ENCODE data around the gene NPM3. TPM values are rescaled to one million over a fixed set of nuclear protein-coding genes. Genes with fewer than 3 reads are reported as not detected.

Gene NPM3
- total and polyA plus RNA-seq, 8 donors, result 13.2 to 23.3 (median 18.1) TPM

DNA sequence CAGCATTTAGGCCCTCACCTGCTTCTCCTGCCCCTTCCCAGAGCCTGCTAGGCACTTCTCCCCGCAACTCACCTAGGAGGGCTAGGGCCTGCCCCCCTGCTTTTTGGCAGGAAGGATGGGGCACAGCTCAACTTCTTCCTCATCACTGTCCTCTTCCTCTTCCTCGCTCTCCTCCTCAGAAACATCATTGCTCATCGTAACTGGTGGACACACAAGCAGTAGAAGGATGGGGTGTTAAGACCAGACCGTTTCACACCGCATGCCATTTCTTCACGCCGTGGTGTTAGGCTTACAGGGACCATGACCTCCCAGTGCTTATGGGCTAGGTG lies 1.6 kb downstream of the NPM3 start:
- 74 to 81% methylated on average over 7 of the region's 7 CpGs for WGBS, 2 donors
- H3K4me1 ChIP-seq, result peaks cover 3 to 19% (median 16%) of the 10 kb centered on the region in 3 donors
- H3K9me3 ChIP-seq, result no peaks in the 10 kb centered on the region
- H3K4me3 ChIP-seq, result no peak overlapping the region
- FAIRE-seq, result no peak
- ATAC-seq, result no peak
- TF ChIP-seq, protein P1, sequence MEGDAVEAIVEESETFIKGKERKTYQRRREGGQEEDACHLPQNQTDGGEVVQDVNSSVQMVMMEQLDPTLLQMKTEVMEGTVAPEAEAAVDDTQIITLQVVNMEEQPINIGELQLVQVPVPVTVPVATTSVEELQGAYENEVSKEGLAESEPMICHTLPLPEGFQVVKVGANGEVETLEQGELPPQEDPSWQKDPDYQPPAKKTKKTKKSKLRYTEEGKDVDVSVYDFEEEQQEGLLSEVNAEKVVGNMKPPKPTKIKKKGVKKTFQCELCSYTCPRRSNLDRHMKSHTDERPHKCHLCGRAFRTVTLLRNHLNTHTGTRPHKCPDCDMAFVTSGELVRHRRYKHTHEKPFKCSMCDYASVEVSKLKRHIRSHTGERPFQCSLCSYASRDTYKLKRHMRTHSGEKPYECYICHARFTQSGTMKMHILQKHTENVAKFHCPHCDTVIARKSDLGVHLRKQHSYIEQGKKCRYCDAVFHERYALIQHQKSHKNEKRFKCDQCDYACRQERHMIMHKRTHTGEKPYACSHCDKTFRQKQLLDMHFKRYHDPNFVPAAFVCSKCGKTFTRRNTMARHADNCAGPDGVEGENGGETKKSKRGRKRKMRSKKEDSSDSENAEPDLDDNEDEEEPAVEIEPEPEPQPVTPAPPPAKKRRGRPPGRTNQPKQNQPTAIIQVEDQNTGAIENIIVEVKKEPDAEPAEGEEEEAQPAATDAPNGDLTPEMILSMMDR (IDR thresholded peaks at IDR 0.05), result no peak
- no peak overlapping the region for H3K27ac ChIP-seq
- intact Hi-C loops (cut with DNase I), result loop anchor here in 1 of 3 donors (5.0 to 10.0 kb wide), 2 partner anchors 179 to 567 kb away; no protein-coding TSS in a partner anchor
- H3K27me3 ChIP-seq, result no peaks in the 10 kb centered on the region
- H3K36me3 ChIP-seq, result peaks cover 0 to 16% (median 6%) of the 10 kb centered on the region in 3 donors
- no peak for DNase-seq

DNA sequence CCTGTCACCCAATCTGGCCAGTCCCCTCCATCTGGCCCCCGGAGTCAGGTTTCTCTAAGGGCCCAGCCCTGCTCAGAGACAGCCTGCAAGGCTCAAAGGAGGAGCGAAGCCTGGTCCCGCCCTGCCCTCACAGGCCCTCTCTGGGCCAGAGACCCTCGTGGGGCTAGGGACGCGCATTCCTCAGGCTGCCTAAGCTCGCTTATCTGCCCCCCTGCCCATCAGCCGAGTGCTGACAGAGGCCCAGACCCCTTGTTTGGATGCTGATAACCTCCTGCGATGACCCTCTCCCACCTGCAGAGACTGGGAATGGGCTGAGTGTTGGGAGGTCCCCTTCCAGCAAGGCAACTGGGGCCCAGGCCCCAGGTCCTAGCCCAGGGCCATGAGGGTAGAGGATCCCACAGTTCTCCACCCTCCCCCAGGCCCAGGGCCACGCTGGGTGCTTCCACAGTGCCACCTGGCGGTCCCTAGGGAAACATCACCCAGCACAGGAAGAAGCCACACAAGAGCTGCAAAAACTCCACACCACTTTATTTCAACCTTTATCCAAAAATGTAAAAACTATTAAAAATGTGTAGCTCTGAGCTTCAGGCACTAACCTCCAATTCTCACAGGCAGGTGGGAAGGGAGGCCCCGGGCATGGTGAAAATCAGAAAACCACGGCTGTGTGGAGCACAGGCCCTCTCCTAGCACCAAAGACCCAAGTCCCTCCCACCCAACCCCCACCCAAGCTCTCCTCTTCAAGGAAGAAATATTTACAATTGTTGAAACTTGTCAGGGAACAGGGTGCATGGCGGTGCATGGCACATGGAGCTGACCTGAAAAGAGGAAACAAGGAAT lies 2.2 kb downstream of the NPM3 start:
- TF ChIP-seq, protein P1 (IDR thresholded peaks at IDR 0.05), result peak; percentile 85 to 91 (median 88)
- 49 to 52% methylated on average over 14 of the region's 14 CpGs for WGBS, 2 donors
- Histone ChIP-seq H3K9me3 (no peaks in the 10 kb centered on the region), H3K27me3 (peaks cover 0 to 3% (median 1%) of the 10 kb centered on the region in 4 donors), H3K4me3 (no peak overlapping the region), H3K4me1 (peaks cover 3 to 20% (median 19%) of the 10 kb centered on the region in 3 donors), H3K36me3 (peaks cover 0 to 12% (median 0%) of the 10 kb centered on the region in 3 donors), H3K27ac (no peak overlapping the region)
- FAIRE-seq, result no peak
- peak; percentile 43 to 88 (median 70) for DNase-seq
- peak; percentile 57 to 67 (median 64) for ATAC-seq
- intact Hi-C loops (cut with DNase I), result loop anchor here in 1 of 3 donors (5.0 to 10.0 kb wide), 2 partner anchors 179 to 566 kb away; no protein-coding TSS in a partner anchor

DNA sequence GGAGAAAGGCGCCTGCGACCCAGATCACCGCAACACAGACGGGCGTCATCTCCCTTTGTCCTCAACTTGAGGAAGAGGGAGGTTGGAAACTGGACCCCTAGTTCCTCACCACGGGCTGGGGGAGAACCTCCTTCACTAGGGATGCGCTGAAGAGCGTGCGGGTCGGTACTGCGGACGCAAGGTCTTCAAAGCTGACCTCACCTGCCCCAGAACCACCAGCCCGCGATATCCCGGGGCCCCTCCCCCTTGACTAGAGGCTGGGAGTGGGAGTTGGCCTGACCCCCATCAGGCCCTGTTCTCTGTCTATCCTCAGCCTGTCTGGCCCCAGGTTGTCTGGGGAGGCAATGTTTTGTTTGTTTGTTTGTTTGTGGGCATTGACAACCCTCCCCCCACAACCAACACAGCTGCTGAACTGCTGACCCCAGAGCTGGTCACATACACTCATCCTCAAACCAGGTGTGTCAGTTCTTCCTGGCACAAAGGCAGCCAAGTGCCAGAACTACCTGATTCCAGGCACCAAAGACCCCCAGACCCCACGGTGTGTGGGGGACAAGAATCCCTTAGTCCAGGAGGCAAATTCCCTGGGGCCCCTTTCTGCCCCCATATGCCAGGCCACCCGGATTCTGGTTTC lies 2.9 kb downstream of the NPM3 start:
- Histone ChIP-seq H3K36me3 (peaks cover 0 to 5% (median 0%) of the 10 kb centered on the region in 3 donors), H3K27ac (no peak overlapping the region), H3K4me3 (peak overlapping the region in 3 of 4 donors; percentile 26 to 46 (median 29)), H3K9me3 (no peaks in the 10 kb centered on the region), H3K4me1 (peaks cover 3 to 23% (median 21%) of the 10 kb centered on the region in 3 donors), H3K27me3 (peaks cover 0 to 5% (median 1%) of the 10 kb centered on the region in 4 donors)
- no peak for DNase-seq
- TF ChIP-seq, protein P1 (IDR thresholded peaks at IDR 0.05), result no peak
- FAIRE-seq, result no peak
- intact Hi-C loops (cut with DNase I), result loop anchor here in 1 of 3 donors (5.0 to 10.0 kb wide), 2 partner anchors 178 to 566 kb away; no protein-coding TSS in a partner anchor
- no peak for ATAC-seq
- WGBS, 2 donors, result 17% methylated on average over 17 of the region's 17 CpGs

DNA sequence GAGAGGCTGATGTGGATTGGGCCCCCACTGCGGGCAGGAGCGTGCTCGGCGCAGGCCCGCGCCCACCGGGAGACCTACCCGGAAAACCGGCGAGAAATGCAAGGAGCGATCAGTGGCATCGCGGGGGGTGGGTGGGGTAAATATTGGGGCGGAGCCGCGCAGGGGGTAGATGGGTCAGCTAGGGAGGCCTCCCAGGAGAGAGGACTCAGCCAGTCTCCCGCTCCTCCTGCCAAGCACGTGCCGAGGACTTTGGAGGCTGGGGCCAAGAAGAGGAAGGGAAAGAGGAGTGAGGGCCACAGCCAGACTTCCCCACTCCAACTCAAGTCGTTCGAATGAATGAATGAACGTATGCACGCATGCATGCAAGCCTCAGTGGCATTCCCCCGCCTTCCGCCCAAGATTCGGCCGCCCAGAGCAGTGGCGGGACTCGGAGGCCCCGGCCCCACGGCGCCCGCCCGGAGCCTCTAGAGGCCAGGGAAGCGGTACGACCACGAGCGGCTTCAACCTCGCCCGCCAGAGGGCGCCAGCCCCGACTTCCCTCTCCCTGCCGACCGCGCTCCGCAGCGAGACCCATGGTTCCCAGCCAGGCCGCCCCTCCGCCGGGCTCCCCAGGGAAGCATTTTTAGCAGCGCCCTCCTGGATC lies 3.6 kb downstream of the NPM3 start:
- no peaks in the 10 kb centered on the region for H3K9me3 ChIP-seq
- H3K36me3 ChIP-seq, result no peaks in the 10 kb centered on the region
- WGBS, 2 donors, result 2% methylated on average over 49 to 51 of the region's 51 CpGs
- intact Hi-C loops (cut with DNase I), result loop anchor here in 2 of 3 donors (5.0 to 10.0 kb wide), 3 partner anchors 165 to 565 kb away; no protein-coding TSS in a partner anchor
- TF ChIP-seq, protein P1 (IDR thresholded peaks at IDR 0.05), result peak; percentile 87 to 90 (median 88)
- peaks cover 0 to 10% (median 4%) of the 10 kb centered on the region in 4 donors for H3K27me3 ChIP-seq
- peaks cover 3 to 26% (median 24%) of the 10 kb centered on the region in 3 donors for H3K4me1 ChIP-seq
- H3K27ac ChIP-seq, result no peak overlapping the region
- ATAC-seq (peak; percentile 80 to 86 (median 82)), FAIRE-seq (no peak), DNase-seq (peak; percentile 67 to 96 (median 82))
- H3K4me3 ChIP-seq, result peak overlapping the region in 3 of 4 donors; percentile 26 to 46 (median 29)

All from pancreas (tissue), 10 donors.